GM23338 (cell line): ENCODE measurements around the gene TFB1M. TPM values are rescaled to one million over a fixed set of nuclear protein-coding genes. Genes with fewer than 3 reads are reported as not detected.

ENCODE experiments used
- ATAC-seq: fragments of 200-7000 bp; cut with Tn5 transposase; 3 replicates; pipeline ENCODE4 v1.9.1; 2020
- DNase-seq: peaks from one replicate; pipeline ENCODE4 v3.0.0-alpha.2; 2015; ENCODE audit warnings: low spot score
- H2AFZ ChIP-seq: fragments of 200-600 bp; sonication (generic); 2 replicates; pipeline ENCODE4 v1.8.0; 2016; ENCODE audit warnings: antibody characterized with exemption, mild to moderate bottlenecking, moderate library complexity
- H3F3A ChIP-seq: fragments of 200-600 bp; sonication (generic); replicated peaks from 2 replicates; pipeline ENCODE4 v1.8.0; 2017; ENCODE audit warnings: antibody characterized with exemption, mixed run types, low read depth
- H3K27ac ChIP-seq: fragments of 200-600 bp; sonication (generic); 2 replicates; pipeline ENCODE4 v1.6.1; 2016; ENCODE audit warnings: low read depth
- H3K27me3 ChIP-seq: fragments of 200-600 bp; sonication (generic); 2 replicates; pipeline ENCODE4 v1.8.0; 2016; ENCODE audit warnings: mild to moderate bottlenecking, mixed run types, moderate library complexity; ENCODE audit not compliant: insufficient read depth
- H3K36me3 ChIP-seq: fragments of 200-600 bp; sonication (generic); 2 replicates; pipeline ENCODE4 v1.8.0; 2016; ENCODE audit warnings: mild to moderate bottlenecking; ENCODE audit not compliant: insufficient read depth
- H3K4me1 ChIP-seq: fragments of 200-600 bp; sonication (generic); 2 replicates; pipeline ENCODE4 v1.8.0; 2016; ENCODE audit warnings: mild to moderate bottlenecking, moderate library complexity; ENCODE audit not compliant: insufficient read depth
- H3K4me2 ChIP-seq: fragments of 200-600 bp; sonication (generic); 2 replicates; pipeline ENCODE4 v1.7.1; 2017; ENCODE audit warnings: mixed run types
- H3K4me3 ChIP-seq: fragments of 200-600 bp; sonication (generic); 2 replicates; pipeline ENCODE4 v1.6.1; 2016; ENCODE audit warnings: mixed run types
- H3K79me2 ChIP-seq: fragments of 200-600 bp; sonication (generic); replicated peaks from 2 replicates; pipeline ENCODE4 v1.8.0; 2017; ENCODE audit warnings: mild to moderate bottlenecking; ENCODE audit not compliant: insufficient read depth
- H3K9me2 ChIP-seq: fragments of 200-600 bp; sonication (generic); 2 replicates; pipeline ENCODE4 v1.8.0; 2017; ENCODE audit not compliant: insufficient read depth
- H4K20me1 ChIP-seq: fragments of 200-600 bp; sonication (generic); replicated peaks from 2 replicates; pipeline ENCODE4 v1.8.0; 2017; ENCODE audit warnings: mild to moderate bottlenecking; ENCODE audit not compliant: insufficient read depth
- H3K27ac Mint-ChIP-seq: 2 replicates; pipeline ENCODE4 v1.8.0; 2020; ENCODE audit warnings: inconsistent platforms, mild to moderate bottlenecking, moderate library complexity, mixed read lengths
- H3K27me3 Mint-ChIP-seq: 3 replicates; pipeline ENCODE4 v1.8.0; 2022; ENCODE audit warnings: low read depth, mild to moderate bottlenecking, moderate library complexity, mixed read lengths, inconsistent platforms; ENCODE audit not compliant: insufficient read depth, poor library complexity
- H3K36me3 Mint-ChIP-seq: 3 replicates; pipeline ENCODE4 v1.8.0; 2021; ENCODE audit warnings: low read depth, mild to moderate bottlenecking, inconsistent platforms, moderate library complexity, mixed read lengths
- H3K4me1 Mint-ChIP-seq: 3 replicates; pipeline ENCODE4 v1.8.0; 2020; ENCODE audit warnings: mild to moderate bottlenecking, inconsistent platforms, mixed read lengths
- H3K4me3 Mint-ChIP-seq: 3 replicates; pipeline ENCODE4 v1.8.0; 2021; ENCODE audit warnings: moderate library complexity, mild to moderate bottlenecking, inconsistent platforms, mixed read lengths
- H3K9me3 Mint-ChIP-seq: 3 replicates; pipeline ENCODE4 v1.8.0; 2020; ENCODE audit warnings: moderate library complexity, mild to moderate bottlenecking, inconsistent platforms, mixed read lengths
- CTCF ChIP-seq, 2 experiments: fragments of 200-600 bp in 1 of 2; sonication (generic) in 1 of 2; conservative IDR thresholded peaks; 2 replicates each; pipeline versions ENCODE4 v1.5.1 to v1.6.1; 2016 to 2017; ENCODE audit warnings: antibody characterized with exemption in 2 of 2, low read depth in 2 of 2, mild to moderate bottlenecking in 2 of 2, moderate library complexity in 1 of 2
- ETS1 ChIP-seq: IDR thresholded peaks from 2 replicates; pipeline ENCODE4 v1.6.1; 2016; ENCODE audit warnings: antibody characterized with exemption
- EZH2 ChIP-seq: fragments of 200-600 bp; sonication (generic); IDR thresholded peaks from one replicate; pipeline ENCODE4 v1.8.0; 2017; ENCODE audit warnings: antibody characterized with exemption, mild to moderate bottlenecking, low read depth; ENCODE audit not compliant: unreplicated experiment
- EZH2phosphoT487 ChIP-seq: fragments of 200-600 bp; sonication (generic); IDR thresholded peaks from one replicate; pipeline ENCODE4 v1.8.1; 2018; ENCODE audit warnings: antibody characterized with exemption; ENCODE audit not compliant: unreplicated experiment
- POLR2AphosphoS5 ChIP-seq: IDR thresholded peaks from 2 replicates; pipeline ENCODE4 v1.6.1; 2016; ENCODE audit warnings: antibody characterized with exemption, low read depth
- REST ChIP-seq: IDR thresholded peaks from one replicate; pipeline ENCODE4 v1.6.1; 2018; ENCODE audit warnings: antibody characterized with exemption; ENCODE audit not compliant: unreplicated experiment
- STAT1 ChIP-seq: IDR thresholded peaks from one replicate; pipeline ENCODE4 v1.6.1; 2016; ENCODE audit warnings: antibody characterized with exemption; ENCODE audit not compliant: unreplicated experiment
- ZNF114 ChIP-seq: fragments of 250-450 bp; sonication (Bioruptor Pico); IDR thresholded peaks from 2 replicates; pipeline ENCODE4 v1.5.0; 2020; ENCODE audit warnings: mild to moderate bottlenecking, moderate library complexity
- ZNF331 ChIP-seq: fragments of 250-450 bp; sonication (Bioruptor Pico); IDR thresholded peaks from 2 replicates; pipeline ENCODE4 v1.5.0; 2020; ENCODE audit warnings: low read depth, mild to moderate bottlenecking, moderate library complexity
- ZNF462 ChIP-seq: fragments of 250-450 bp; sonication (Bioruptor Pico); IDR thresholded peaks from 2 replicates; pipeline ENCODE4 v1.5.0; 2020; ENCODE audit warnings: mild to moderate bottlenecking, moderate library complexity
- polyA plus RNA-seq: library from polyadenylated mRNA; unstranded; fragments of >200 nt; fragmentation: Nextera tagmentation; extraction: Ambion mirVana; gene quantifications from 2 replicates; pipeline ENCODE4 v1.2.1, GENCODE V29; 2016
- total RNA-seq: library from RNA; depleted of rRNA; stranded (reverse); fragments of >200 nt; shearing (Covaris generic); gene quantifications from 2 replicates; pipeline ENCODE4 v1.2.3, GENCODE V29; 2014

The TFB1M gene
- total and polyA plus RNA-seq, 2 experiments from 2014 or later = 51.1 to 66.9 TPM

GRCh38 chr6:155333414-155333813 is 19.1 kb upstream of the TFB1M start (continued):
- TF ChIP-seq ZNF462 (CRISPR knock-in tag) (no peak), CTCF (conservative IDR thresholded peaks at IDR 0.05; ENCODE audit: low read depth in 2 of 2) (no peak)

GRCh38 chr6:155330922-155331321 is 16.6 kb upstream of the TFB1M start:
- H3K27me3 Mint-ChIP-seq = no peaks in the 10 kb centered on the region
- H3K9me2 ChIP-seq = no peaks in the 10 kb centered on the region
- no peaks in the 10 kb centered on the region; the same call in 1 of the 2 replicates for H3K36me3 ChIP-seq
- H3K4me3 ChIP-seq = no peak overlapping the region
- H3K4me1 Mint-ChIP-seq = peaks cover 13% of the 10 kb centered on the region
- H2AFZ ChIP-seq = no peak overlapping the region
- no peaks in the 10 kb centered on the region for H3K79me2 ChIP-seq
- H3K27ac Mint-ChIP-seq = no peak overlapping the region
- no peak overlapping the region for H3K4me3 Mint-ChIP-seq
- H3K9me3 Mint-ChIP-seq = peaks cover 10% of the 10 kb centered on the region; the same call in 2 of the 3 replicates
- H3K36me3 Mint-ChIP-seq = peaks cover 3% of the 10 kb centered on the region; the same call in 1 of the 3 replicates
- no peak overlapping the region for H3K4me2 ChIP-seq
- no peak for DNase-seq
- H4K20me1 ChIP-seq = no peaks in the 10 kb centered on the region
- H3K4me1 ChIP-seq = peaks cover 6% of the 10 kb centered on the region; the same call in 1 of the 2 replicates
- H3K27me3 ChIP-seq = no peaks in the 10 kb centered on the region
- no peak overlapping the region for H3K27ac ChIP-seq
- no peak for ATAC-seq
- H3F3A ChIP-seq = no peaks in the 10 kb centered on the region
- no peak for TF ChIP-seq EZH2phosphoT487
- no peak for TF ChIP-seq ETS1
- TF ChIP-seq REST = no peak
- TF ChIP-seq EZH2 = no peak
- TF ChIP-seq POLR2AphosphoS5 = no peak
- no peak for TF ChIP-seq CTCF (conservative IDR thresholded peaks at IDR 0.05; ENCODE audit: low read depth in 2 of 2)
- no peak for TF ChIP-seq STAT1
- no peak for TF ChIP-seq ZNF331 (CRISPR knock-in tag)
- TF ChIP-seq ZNF114 = no peak
